Measurements from ENCODE around the gene POLR3A. TPM values are rescaled to one million over a fixed set of nuclear protein-coding genes. Genes with fewer than 3 reads are reported as not detected.

Gene POLR3A
- total RNA-seq, 1 donor from 2014 or later = 22.1 TPM

DNA sequence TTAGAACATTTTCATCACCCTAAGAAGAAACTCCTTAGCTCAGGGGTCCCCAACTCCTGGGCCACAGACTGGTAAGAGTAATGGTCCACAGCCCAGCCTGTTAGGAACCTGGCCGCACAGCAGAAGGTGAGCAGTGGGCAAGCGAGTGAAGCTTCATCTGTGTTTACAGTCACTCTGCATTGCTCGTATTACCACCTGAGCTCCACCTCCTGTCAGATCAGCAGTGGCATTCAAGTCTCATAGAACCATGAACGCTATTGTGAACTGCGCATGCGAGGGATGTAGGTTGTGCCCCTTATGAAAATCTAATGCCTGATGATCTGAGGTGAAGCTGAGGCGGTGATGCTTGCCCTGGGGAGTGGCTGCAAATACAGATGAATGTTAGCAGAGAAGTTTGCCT, 65.4 kb downstream of the POLR3A start:
- Histone ChIP-seq H3K4me3 (ENCODE audit: low read depth, low read length) (no peak overlapping the region), H3K27me3 (ENCODE audit: control insufficient read depth, insufficient read depth, low read length) (no peaks in the 10 kb centered on the region), H3K36me3 (ENCODE audit: control insufficient read depth, insufficient read depth, low read length) (no peaks in the 10 kb centered on the region)
- TF ChIP-seq, protein P1, sequence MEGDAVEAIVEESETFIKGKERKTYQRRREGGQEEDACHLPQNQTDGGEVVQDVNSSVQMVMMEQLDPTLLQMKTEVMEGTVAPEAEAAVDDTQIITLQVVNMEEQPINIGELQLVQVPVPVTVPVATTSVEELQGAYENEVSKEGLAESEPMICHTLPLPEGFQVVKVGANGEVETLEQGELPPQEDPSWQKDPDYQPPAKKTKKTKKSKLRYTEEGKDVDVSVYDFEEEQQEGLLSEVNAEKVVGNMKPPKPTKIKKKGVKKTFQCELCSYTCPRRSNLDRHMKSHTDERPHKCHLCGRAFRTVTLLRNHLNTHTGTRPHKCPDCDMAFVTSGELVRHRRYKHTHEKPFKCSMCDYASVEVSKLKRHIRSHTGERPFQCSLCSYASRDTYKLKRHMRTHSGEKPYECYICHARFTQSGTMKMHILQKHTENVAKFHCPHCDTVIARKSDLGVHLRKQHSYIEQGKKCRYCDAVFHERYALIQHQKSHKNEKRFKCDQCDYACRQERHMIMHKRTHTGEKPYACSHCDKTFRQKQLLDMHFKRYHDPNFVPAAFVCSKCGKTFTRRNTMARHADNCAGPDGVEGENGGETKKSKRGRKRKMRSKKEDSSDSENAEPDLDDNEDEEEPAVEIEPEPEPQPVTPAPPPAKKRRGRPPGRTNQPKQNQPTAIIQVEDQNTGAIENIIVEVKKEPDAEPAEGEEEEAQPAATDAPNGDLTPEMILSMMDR (IDR thresholded peaks at IDR 0.05; ENCODE audit: insufficient read depth, low read length, poor library complexity, severe bottlenecking) = no peak
- no peak for DNase-seq (ENCODE audit: low read depth)

GRCh38 chr10:77962350-77963146, 66.8 kb downstream of the POLR3A start:
- Histone ChIP-seq H3K4me3 (ENCODE audit: low read depth, low read length) (no peak overlapping the region), H3K36me3 (ENCODE audit: control insufficient read depth, insufficient read depth, low read length) (no peaks in the 10 kb centered on the region), H3K27me3 (ENCODE audit: control insufficient read depth, insufficient read depth, low read length) (no peaks in the 10 kb centered on the region)
- no peak for DNase-seq (ENCODE audit: low read depth)
- TF ChIP-seq, protein P1 (IDR thresholded peaks at IDR 0.05; ENCODE audit: insufficient read depth, low read length, poor library complexity, severe bottlenecking) = no peak

DNA sequence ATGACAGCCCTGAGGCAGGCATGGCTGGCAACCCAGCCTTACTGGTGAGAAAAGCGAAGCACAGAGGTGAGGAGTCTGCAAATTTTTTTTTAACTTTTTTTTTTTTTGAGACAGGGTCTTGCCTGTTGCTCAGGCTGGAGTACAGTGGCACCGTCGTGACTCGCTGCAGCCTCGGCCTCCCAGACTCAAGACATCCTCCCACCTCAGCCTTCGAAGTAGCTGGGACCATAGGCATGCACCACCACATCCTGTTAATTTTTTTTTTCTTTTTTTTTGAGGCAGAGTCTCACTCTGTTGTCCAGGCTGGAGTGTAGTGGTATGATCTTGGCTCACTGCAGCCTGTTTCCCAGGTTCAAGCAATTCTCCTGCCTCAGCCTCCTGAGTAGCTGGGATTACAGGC, 67.6 kb downstream of the POLR3A start:
- Histone ChIP-seq H3K36me3 (ENCODE audit: control insufficient read depth, insufficient read depth, low read length) (no peaks in the 10 kb centered on the region), H3K27me3 (ENCODE audit: control insufficient read depth, insufficient read depth, low read length) (no peaks in the 10 kb centered on the region), H3K4me3 (ENCODE audit: low read depth, low read length) (no peak overlapping the region)
- TF ChIP-seq, protein P1 (IDR thresholded peaks at IDR 0.05; ENCODE audit: insufficient read depth, low read length, poor library complexity, severe bottlenecking) = no peak
- no peak for DNase-seq (ENCODE audit: low read depth)

DNA sequence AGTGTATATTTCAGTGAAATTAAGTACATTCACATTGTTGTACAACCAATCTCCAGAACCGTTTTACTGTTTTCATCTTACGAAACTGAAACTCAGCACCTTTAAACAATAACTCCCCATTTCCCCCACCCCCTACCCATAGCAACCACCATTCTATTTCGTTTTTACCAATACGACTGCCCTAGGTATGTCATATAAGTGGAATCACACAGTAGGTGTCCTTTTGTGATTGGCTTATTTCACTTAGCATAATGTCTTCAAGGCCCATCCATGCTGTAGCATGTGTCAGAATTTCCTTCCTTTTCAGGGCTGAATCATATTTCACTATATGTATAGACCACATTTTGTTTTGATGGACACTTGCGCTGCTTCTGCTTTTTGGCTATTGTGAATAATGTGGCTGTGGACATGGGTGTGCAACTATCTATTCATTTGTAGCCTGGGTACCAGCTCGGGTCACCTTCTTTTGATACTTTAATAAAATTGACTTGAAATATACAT, 68.4 kb downstream of the POLR3A start:
- no peak for DNase-seq (ENCODE audit: low read depth)
- Histone ChIP-seq H3K36me3 (ENCODE audit: control insufficient read depth, insufficient read depth, low read length) (no peaks in the 10 kb centered on the region), H3K27me3 (ENCODE audit: control insufficient read depth, insufficient read depth, low read length) (no peaks in the 10 kb centered on the region), H3K4me3 (ENCODE audit: low read depth, low read length) (no peak overlapping the region)
- TF ChIP-seq, protein P1 (IDR thresholded peaks at IDR 0.05; ENCODE audit: insufficient read depth, low read length, poor library complexity, severe bottlenecking) = no peak

DNA sequence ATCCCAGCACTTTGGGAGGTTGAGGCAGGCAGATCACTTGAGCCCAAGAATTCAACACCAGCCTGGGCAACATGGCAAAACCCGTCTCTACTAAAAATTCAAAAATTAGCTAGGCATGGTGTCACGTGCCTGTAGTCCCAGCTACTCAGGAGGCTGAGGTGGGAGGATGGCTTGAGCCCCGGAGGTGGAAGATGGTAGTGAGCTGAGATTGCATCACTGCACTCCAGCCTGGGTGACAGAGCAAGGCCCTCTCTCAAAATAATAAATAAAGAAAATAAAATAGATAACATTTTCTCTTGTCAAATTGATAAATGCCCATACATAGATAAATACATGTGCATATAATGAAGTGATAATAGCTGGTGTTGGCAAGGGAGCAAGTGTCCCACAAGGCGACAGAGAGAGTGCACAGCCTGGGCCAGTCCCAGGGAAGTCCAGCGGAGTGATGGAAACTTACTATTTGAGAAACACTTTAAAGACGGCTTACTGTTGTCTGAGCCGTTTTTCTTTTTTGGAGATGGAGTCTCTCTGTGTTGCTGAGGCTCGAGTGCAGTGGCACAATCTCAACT, 69.3 kb downstream of the POLR3A start:
- no peaks in the 10 kb centered on the region for H3K36me3 ChIP-seq (ENCODE audit: control insufficient read depth, insufficient read depth, low read length)
- no peak for DNase-seq (ENCODE audit: low read depth)

More for the DNA sequence above, 69.3 kb downstream of the POLR3A start:
- Histone ChIP-seq H3K4me3 (ENCODE audit: low read depth, low read length) (no peak overlapping the region), H3K27me3 (ENCODE audit: control insufficient read depth, insufficient read depth, low read length) (no peaks in the 10 kb centered on the region)
- TF ChIP-seq, protein P1 (IDR thresholded peaks at IDR 0.05; ENCODE audit: insufficient read depth, low read length, poor library complexity, severe bottlenecking) = no peak

Measured in kidney epithelial cell (primary cell).